ENCODE data around the gene TNFSF12. TPM values are rescaled to one million over a fixed set of nuclear protein-coding genes. Genes with fewer than 3 reads are reported as not detected.

Gene TNFSF12
- total RNA-seq, 4 donors from 2014 or later: 12.7 to 28.4 (median 18.0) TPM

DNA sequence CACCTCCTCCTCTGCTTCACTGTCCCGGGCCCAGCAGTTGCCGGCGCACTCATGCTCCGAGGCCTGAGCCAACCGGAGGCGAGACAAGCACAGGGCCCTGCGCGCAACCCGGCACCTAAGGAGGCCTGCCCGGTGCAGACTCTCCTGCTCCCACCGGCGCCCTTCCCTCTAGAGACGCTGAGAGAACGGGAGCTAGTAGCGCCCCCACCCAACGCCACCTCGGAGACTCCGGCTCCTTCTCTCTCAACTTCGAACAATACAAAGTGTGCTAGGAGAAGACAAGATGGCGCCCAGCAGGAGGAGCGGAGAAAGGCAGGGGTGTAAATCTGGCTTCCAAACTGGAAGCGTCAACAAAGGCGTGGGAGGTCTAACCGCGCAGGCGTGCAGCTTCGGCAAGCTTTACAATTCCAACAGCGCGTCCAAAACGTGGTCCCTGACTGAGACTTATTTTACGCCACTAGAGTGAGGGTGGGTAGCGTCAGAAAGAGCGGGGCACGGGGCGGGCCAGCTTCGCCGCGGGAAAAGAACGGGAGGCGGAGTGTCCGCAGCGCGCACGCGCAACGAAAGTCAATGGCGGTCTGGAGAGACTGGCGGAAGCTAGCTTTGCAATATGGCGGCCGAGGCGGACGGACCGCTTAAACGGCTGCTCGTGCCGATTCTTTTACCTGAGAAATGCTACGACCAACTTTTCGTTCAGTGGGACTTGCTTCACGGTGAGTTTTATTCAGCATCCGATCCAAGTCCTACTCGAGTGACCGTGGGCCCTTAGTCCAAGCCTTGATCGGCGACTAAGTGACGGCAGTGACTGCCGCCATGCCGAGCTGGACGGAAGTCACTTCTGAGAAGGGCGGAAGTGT, 34.6 kb downstream of the TNFSF12 start, which contains the start of gene MPDU1:
MPDU1 (plus strand) TSS at position 600 of the 857 bp plus-strand sequence; CDS start at position 611, 11 bp downstream.
- Histone ChIP-seq H3K4me1 (peaks cover 84% of the 10 kb centered on the region), H3K27ac (peak within 1 kb of the TSS; percentile 96), H3K4me3 (peak within 1 kb of the TSS; percentile 60), H3K36me3 (peaks cover 11% of the 10 kb centered on the region), H3K27me3 (no peaks in the 10 kb centered on the region), H3K9me3 (no peaks in the 10 kb centered on the region)
- TF ChIP-seq POLR2AphosphoS5 (IDR thresholded peaks at IDR 0.05) (peak; percentile 43 to 98 (median 54)), POLR2A (IDR thresholded peaks at IDR 0.05) (peak in 1 of 2 donors; percentile 68)
- TF ChIP-seq, protein P1, sequence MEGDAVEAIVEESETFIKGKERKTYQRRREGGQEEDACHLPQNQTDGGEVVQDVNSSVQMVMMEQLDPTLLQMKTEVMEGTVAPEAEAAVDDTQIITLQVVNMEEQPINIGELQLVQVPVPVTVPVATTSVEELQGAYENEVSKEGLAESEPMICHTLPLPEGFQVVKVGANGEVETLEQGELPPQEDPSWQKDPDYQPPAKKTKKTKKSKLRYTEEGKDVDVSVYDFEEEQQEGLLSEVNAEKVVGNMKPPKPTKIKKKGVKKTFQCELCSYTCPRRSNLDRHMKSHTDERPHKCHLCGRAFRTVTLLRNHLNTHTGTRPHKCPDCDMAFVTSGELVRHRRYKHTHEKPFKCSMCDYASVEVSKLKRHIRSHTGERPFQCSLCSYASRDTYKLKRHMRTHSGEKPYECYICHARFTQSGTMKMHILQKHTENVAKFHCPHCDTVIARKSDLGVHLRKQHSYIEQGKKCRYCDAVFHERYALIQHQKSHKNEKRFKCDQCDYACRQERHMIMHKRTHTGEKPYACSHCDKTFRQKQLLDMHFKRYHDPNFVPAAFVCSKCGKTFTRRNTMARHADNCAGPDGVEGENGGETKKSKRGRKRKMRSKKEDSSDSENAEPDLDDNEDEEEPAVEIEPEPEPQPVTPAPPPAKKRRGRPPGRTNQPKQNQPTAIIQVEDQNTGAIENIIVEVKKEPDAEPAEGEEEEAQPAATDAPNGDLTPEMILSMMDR (IDR thresholded peaks at IDR 0.05): no peak
- peak; percentile 98 for DNase-seq (ENCODE audit: low spot score in 2 of 2)
- 9% methylated on average over 60 of the region's 69 CpGs for WGBS

DNA sequence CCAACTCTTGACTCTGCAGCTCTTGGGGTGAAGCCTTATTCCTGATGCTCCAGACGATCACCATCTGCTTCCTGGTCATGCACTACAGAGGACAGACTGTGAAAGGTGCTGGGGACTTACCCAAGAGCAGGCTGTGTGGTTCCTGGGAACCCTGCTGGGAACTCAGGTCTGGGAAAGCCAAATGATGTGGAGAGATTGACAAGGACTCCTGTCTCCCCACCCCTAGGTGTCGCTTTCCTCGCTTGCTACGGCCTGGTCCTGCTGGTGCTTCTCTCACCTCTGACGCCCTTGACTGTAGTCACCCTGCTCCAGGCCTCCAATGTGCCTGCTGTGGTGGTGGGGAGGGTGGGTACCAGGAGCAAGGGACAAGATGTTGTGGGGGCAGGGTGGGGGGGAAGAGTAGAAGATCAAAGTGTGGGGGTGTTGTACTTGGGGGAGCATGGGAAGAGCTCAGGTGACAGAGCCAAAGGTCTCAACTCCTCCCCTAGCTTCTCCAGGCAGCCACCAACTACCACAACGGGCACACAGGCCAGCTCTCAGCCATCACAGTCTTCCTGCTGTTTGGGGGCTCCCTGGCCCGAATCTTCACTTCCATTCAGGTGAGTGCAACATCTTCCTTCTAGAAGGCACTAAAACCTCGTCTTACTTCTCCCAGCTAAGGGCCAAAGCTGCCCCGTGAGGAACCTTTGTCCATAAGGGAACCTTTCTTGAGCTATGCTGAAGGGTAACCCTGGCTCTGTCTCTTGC, 38.0 kb downstream of the TNFSF12 start:
- peak overlapping the region; percentile 79 for H3K27ac ChIP-seq
- WGBS: 46% methylated on average over 6 of the region's 9 CpGs
- TF ChIP-seq, protein P1 (IDR thresholded peaks at IDR 0.05): peak; percentile 9 to 54
- TF ChIP-seq EP300 (IDR thresholded peaks at IDR 0.05) (no peak), POLR2A (IDR thresholded peaks at IDR 0.05) (no peak)
- H3K4me1 ChIP-seq: peaks cover 83% of the 10 kb centered on the region
- no peaks in the 10 kb centered on the region for H3K9me3 ChIP-seq
- DNase-seq (ENCODE audit: low spot score in 2 of 2): no peak
- H3K27me3 ChIP-seq: no peaks in the 10 kb centered on the region
- no peak overlapping the region for H3K4me3 ChIP-seq
- peaks cover 15% of the 10 kb centered on the region for H3K36me3 ChIP-seq

DNA sequence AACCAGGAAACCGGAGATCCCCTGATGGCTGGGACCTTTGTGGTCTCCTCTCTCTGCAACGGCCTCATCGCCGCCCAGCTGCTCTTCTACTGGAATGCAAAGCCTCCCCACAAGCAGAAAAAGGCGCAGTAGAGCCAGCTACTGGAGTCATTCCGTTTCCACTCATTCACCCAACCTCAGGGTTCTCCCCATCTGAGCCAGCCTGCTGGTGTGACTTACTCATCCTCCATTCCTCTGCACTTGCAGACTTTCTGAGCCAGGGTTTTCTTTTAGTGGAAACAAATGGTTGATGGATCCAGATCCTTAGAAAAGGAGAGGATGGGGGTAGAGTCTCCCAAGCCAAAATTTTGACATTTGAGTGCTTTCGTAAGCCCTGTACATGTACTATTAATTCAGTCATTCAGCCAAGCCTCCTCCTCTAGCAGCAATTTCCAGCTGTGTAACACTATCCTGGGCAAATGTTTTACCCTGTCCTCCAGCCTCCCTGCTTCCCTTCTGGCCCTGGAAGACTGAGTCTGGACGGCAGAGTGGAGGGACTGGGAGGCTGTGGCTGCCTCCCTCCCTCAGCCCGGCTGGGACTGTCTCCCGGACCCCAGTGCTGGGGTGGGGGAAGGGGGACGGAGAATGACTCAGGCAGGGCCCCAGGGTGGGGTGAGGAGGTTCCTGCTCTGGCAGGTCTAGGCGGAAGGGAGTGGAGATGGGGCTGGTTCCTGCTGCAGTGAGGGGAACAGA, 38.7 kb downstream of the TNFSF12 start:
- peaks cover 22% of the 10 kb centered on the region for H3K36me3 ChIP-seq
- DNase-seq (ENCODE audit: low spot score in 2 of 2): no peak

DNA sequence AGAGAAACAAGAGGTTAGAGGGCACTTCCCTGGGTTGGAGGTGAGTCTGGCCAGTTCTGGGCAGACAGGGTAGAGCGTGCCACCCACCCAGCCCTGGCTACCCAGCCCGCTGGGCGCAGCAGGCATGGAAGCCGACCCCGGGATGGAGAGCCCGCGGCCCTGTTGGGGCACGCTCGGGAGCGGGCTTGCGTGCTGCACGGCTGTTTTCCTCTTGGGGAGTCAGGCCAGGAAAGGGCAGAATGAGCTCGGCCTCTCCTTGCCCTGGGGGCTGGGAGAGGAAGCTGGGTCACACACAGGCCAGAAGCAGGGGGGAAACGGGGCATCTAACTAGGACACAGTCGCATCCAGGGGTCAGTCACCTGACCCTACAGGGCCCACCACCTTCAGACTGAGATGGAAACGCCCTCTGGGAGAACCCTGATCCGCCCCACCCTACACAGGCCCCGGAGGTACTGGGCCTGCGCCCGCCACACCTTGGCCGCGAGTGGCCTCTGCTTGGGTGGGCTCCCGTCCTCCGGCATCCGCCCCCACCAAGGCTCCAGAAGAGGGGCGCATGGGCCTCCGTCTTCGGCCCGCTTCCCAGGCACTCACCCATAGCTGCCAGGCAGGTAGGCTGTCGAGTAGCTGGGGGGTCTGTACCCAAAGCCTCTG, 39.8 kb downstream of the TNFSF12 start:
- Histone ChIP-seq H3K27me3 (no peaks in the 10 kb centered on the region), H3K9me3 (no peaks in the 10 kb centered on the region), H3K27ac (peak overlapping the region; percentile 79), H3K4me3 (peak overlapping the region; percentile 59), H3K4me1 (peaks cover 69% of the 10 kb centered on the region), H3K36me3 (peaks cover 33% of the 10 kb centered on the region)
- no peak for DNase-seq (ENCODE audit: low spot score in 2 of 2)
- TF ChIP-seq POLR2A (IDR thresholded peaks at IDR 0.05) (no peak), POLR2AphosphoS5 (IDR thresholded peaks at IDR 0.05) (no peak), EP300 (IDR thresholded peaks at IDR 0.05) (no peak)
- TF ChIP-seq, protein P1 (IDR thresholded peaks at IDR 0.05): no peak
- WGBS: 32% methylated on average over 24 of the region's 30 CpGs

More for the DNA sequence above, 38.7 kb downstream of the TNFSF12 start:
- Histone ChIP-seq H3K27ac (peak overlapping the region; percentile 79), H3K27me3 (no peaks in the 10 kb centered on the region), H3K4me1 (peaks cover 76% of the 10 kb centered on the region), H3K9me3 (no peaks in the 10 kb centered on the region), H3K4me3 (peak overlapping the region; percentile 59)
- WGBS: 41% methylated on average over 12 of the region's 12 CpGs
- TF ChIP-seq POLR2AphosphoS5 (IDR thresholded peaks at IDR 0.05) (no peak), POLR2A (IDR thresholded peaks at IDR 0.05) (no peak), EP300 (IDR thresholded peaks at IDR 0.05) (no peak)
- TF ChIP-seq, protein P1 (IDR thresholded peaks at IDR 0.05): no peak

Data from suprapubic skin (tissue), 4 donors.